Stimulated activated CD4-positive, alpha-beta T cell treated with anti-CD3 and anti-CD28 coated beads, Interleukin-12 subunit alpha, Interleukin-12 subunit beta, amount 100 ng/mL, for 48 hours (primary cell): ENCODE measurements around the gene ASF1B.

Experiments used
- DNase-seq, 3 donors: peaks; one replicate each; pipeline ENCODE4 v3.0.0-alpha.2; 2020; ENCODE audit warnings: low read depth in 2 of 3, low spot score in 1 of 3

Gene ASF1B

GRCh38 chr19:14111486-14111885, 24.9 kb downstream of the ASF1B start:
- DNase-seq = no peak

- no peak for DNase-seq
Measured at GRCh38 chr19:14110650-14111049, 25.7 kb downstream of the ASF1B start.

GRCh38 chr19:14107581-14108461, 28.6 kb downstream of the ASF1B start:
- DNase-seq = no peak

- no peak for DNase-seq
Measured at GRCh38 chr19:14106840-14107239, 29.5 kb downstream of the ASF1B start.

- no peak for DNase-seq
Measured at GRCh38 chr19:14105680-14106079, 30.7 kb downstream of the ASF1B start.

- DNase-seq = no peak
Measured at GRCh38 chr19:14103310-14103709, 33.1 kb downstream of the ASF1B start.

GRCh38 chr19:14102756-14103155, 33.6 kb downstream of the ASF1B start:
- DNase-seq = no peak

GRCh38 chr19:14102102-14102696, 34.2 kb downstream of the ASF1B start:
- DNase-seq = no peak

- DNase-seq = no peak
Measured at GRCh38 chr19:14101003-14101545, 35.3 kb downstream of the ASF1B start.

GRCh38 chr19:14097532-14098151, 38.7 kb downstream of the ASF1B start:
- DNase-seq = no peak

GRCh38 chr19:14096272-14096992, 40.0 kb downstream of the ASF1B start:
- no peak for DNase-seq

- no peak for DNase-seq
Measured at GRCh38 chr19:14094854-14095253, 41.5 kb downstream of the ASF1B start.

GRCh38 chr19:14093117-14093823, 43.1 kb downstream of the ASF1B start:
- DNase-seq = no peak

- no peak for DNase-seq
Measured at GRCh38 chr19:14091813-14092462, 44.5 kb downstream of the ASF1B start.

- DNase-seq = peak; percentile 44 to 72 (median 61)
Measured at GRCh38 chr19:14091081-14091812, 45.1 kb downstream of the ASF1B start.

- DNase-seq = peak; percentile 55 to 76 (median 61)
Measured at GRCh38 chr19:14090509-14091080, 45.8 kb downstream of the ASF1B start, which contains the start of gene SAMD1. Gene SAMD1, minus strand, starts transcription at chr19:14090751.

- peak in 1 of 3 donors; percentile 50 for DNase-seq
Measured at GRCh38 chr19:14089662-14090508, 46.5 kb downstream of the ASF1B start.

GRCh38 chr19:14089412-14089661, 47.1 kb downstream of the ASF1B start:
- no peak for DNase-seq
